ENCODE data around the gene NOA1. TPM values are rescaled to one million over a fixed set of nuclear protein-coding genes. Genes with fewer than 3 reads are reported as not detected.

The NOA1 gene
- total and polyA plus RNA-seq, 10 of the 15 experiments (the other 5 are each of a cell fraction or from before 2014, with no cell fraction given): 3.2 to 34.0 (median 17.6) TPM

DNA sequence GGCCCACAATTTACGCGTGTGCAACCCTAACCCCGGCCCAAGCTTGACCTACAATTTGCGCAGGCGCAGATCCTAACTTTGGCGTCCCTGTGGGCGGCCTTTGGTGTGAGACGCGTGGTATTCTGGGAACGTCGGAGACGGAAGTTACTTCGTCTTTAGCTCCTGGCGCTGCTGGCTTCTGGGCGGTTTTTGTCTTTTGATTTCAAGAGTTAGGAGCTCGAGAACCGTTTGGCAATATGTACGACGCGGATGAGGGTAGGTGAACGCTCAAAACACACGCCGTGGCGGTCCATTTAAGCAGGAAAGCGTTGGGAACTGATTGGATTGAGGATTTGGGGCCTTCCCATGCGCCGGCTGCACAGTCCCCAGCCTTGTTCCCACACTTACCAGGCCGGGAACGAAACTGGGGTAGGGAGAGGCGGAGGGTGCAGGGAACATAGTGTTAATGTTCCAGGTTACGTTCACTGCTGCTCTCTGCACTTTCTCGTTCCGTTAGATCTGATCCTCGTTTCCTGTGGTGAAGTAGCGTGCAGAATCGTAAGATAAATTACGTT lies 1.4 kb upstream of the NOA1 start, which contains the start of gene POLR2B (continued):
- TF ChIP-seq MEF2B (IDR thresholded peaks at IDR 0.05; ENCODE audit: partially characterized antibody, poor library complexity, severe bottlenecking) (no peak), ZNF274 (IDR thresholded peaks at IDR 0.05; ENCODE audit: insufficient read depth, insufficient read length) (no peak), PAX5 (IDR thresholded peaks at IDR 0.05; ENCODE audit: borderline replicate concordance, low read depth, low read length) (0 out of 2 replicates have a peak, but pooled peaks have one; percentile 16), POU2F2 (IDR thresholded peaks at IDR 0.05; ENCODE audit: borderline replicate concordance, low read depth, low read length) (peak; percentile 69; the same call in 1 of the 3 replicates), TAF1 (IDR thresholded peaks at IDR 0.05; ENCODE audit: borderline replicate concordance, low read depth, low read length) (peak; percentile 76; the same call in 1 of the 2 replicates), FOS (IDR thresholded peaks at IDR 0.05; ENCODE audit: borderline replicate concordance, extremely low read depth, insufficient read length) (no peak), BRCA1 (IDR thresholded peaks at IDR 0.05; ENCODE audit: low read depth, low read length) (no peak), SREBF2 (IDR thresholded peaks at IDR 0.05; ENCODE audit: low read length) (no peak), NFXL1 (IDR thresholded peaks at IDR 0.05; ENCODE audit: borderline replicate concordance) (no peak), SMAD1 (IDR thresholded peaks at IDR 0.05; ENCODE audit: low read depth, partially characterized antibody) (no peak), MXI1 (IDR thresholded peaks at IDR 0.05; ENCODE audit: low read depth, low read length) (peak; percentile 90), YY1 (IDR thresholded peaks at IDR 0.05; ENCODE audit: low read depth, low read length) (no peak), NFYA (IDR thresholded peaks at IDR 0.05; ENCODE audit: borderline replicate concordance, low read depth, low read length) (no peak), LARP7 (IDR thresholded peaks at IDR 0.05) (no peak), ZNF207 (IDR thresholded peaks at IDR 0.05; ENCODE audit: borderline replicate concordance) (peak; percentile 63; the same call in 1 of the 2 replicates), SIX5 (IDR thresholded peaks at IDR 0.05; ENCODE audit: low read depth, low read length, severe bottlenecking) (no peak), ZBED1 (IDR thresholded peaks at IDR 0.05; ENCODE audit: borderline replicate concordance) (0 out of 2 replicates have a peak, but pooled peaks have one; percentile 62), NFYB (IDR thresholded peaks at IDR 0.05; ENCODE audit: insufficient read depth, low read depth, low read length) (no peak), PML (IDR thresholded peaks at IDR 0.05; ENCODE audit: low read length) (peak; percentile 93), RBBP5 (conservative IDR thresholded peaks at IDR 0.05) (no peak), ZSCAN29 (IDR thresholded peaks at IDR 0.05) (no peak), RFX5 (IDR thresholded peaks at IDR 0.05; ENCODE audit: low read depth, low read length) (no peak)
- TF ChIP-seq, protein P1, sequence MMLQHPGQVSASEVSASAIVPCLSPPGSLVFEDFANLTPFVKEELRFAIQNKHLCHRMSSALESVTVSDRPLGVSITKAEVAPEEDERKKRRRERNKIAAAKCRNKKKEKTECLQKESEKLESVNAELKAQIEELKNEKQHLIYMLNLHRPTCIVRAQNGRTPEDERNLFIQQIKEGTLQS (IDR thresholded peaks at IDR 0.05; ENCODE audit: borderline replicate concordance, extremely low read depth, low read depth, low read length): no peak
- TF ChIP-seq, protein P2, sequence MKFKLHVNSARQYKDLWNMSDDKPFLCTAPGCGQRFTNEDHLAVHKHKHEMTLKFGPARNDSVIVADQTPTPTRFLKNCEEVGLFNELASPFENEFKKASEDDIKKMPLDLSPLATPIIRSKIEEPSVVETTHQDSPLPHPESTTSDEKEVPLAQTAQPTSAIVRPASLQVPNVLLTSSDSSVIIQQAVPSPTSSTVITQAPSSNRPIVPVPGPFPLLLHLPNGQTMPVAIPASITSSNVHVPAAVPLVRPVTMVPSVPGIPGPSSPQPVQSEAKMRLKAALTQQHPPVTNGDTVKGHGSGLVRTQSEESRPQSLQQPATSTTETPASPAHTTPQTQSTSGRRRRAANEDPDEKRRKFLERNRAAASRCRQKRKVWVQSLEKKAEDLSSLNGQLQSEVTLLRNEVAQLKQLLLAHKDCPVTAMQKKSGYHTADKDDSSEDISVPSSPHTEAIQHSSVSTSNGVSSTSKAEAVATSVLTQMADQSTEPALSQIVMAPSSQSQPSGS (IDR thresholded peaks at IDR 0.05; ENCODE audit: low read length): no peak
- TF ChIP-seq, protein P3, sequence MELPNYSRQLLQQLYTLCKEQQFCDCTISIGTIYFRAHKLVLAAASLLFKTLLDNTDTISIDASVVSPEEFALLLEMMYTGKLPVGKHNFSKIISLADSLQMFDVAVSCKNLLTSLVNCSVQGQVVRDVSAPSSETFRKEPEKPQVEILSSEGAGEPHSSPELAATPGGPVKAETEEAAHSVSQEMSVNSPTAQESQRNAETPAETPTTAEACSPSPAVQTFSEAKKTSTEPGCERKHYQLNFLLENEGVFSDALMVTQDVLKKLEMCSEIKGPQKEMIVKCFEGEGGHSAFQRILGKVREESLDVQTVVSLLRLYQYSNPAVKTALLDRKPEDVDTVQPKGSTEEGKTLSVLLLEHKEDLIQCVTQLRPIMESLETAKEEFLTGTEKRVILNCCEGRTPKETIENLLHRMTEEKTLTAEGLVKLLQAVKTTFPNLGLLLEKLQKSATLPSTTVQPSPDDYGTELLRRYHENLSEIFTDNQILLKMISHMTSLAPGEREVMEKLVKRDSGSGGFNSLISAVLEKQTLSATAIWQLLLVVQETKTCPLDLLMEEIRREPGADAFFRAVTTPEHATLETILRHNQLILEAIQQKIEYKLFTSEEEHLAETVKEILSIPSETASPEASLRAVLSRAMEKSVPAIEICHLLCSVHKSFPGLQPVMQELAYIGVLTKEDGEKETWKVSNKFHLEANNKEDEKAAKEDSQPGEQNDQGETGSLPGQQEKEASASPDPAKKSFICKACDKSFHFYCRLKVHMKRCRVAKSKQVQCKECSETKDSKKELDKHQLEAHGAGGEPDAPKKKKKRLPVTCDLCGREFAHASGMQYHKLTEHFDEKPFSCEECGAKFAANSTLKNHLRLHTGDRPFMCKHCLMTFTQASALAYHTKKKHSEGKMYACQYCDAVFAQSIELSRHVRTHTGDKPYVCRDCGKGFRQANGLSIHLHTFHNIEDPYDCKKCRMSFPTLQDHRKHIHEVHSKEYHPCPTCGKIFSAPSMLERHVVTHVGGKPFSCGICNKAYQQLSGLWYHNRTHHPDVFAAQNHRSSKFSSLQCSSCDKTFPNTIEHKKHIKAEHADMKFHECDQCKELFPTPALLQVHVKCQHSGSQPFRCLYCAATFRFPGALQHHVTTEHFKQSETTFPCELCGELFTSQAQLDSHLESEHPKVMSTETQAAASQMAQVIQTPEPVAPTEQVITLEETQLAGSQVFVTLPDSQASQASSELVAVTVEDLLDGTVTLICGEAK (IDR thresholded peaks at IDR 0.05; ENCODE audit: borderline replicate concordance): peak; percentile 44; the same call in 1 of the 2 replicates
- TF ChIP-seq, protein P4, sequence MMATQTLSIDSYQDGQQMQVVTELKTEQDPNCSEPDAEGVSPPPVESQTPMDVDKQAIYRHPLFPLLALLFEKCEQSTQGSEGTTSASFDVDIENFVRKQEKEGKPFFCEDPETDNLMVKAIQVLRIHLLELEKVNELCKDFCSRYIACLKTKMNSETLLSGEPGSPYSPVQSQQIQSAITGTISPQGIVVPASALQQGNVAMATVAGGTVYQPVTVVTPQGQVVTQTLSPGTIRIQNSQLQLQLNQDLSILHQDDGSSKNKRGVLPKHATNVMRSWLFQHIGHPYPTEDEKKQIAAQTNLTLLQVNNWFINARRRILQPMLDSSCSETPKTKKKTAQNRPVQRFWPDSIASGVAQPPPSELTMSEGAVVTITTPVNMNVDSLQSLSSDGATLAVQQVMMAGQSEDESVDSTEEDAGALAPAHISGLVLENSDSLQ (IDR thresholded peaks at IDR 0.05): no peak; the same call in 1 of the 2 replicates
